HCEC 1CT (cell line): ENCODE data around the gene CNN3.
"Not testable (repeated sequence)": the region's sequence is repeated elsewhere in the genome, so short reads cannot be mapped to it uniquely, and the experiment has no call there.

Experiments used
- DNase-seq: peaks from one replicate; pipeline ENCODE4 v3.0.0-alpha.2; 2017

The CNN3 gene

DNA sequence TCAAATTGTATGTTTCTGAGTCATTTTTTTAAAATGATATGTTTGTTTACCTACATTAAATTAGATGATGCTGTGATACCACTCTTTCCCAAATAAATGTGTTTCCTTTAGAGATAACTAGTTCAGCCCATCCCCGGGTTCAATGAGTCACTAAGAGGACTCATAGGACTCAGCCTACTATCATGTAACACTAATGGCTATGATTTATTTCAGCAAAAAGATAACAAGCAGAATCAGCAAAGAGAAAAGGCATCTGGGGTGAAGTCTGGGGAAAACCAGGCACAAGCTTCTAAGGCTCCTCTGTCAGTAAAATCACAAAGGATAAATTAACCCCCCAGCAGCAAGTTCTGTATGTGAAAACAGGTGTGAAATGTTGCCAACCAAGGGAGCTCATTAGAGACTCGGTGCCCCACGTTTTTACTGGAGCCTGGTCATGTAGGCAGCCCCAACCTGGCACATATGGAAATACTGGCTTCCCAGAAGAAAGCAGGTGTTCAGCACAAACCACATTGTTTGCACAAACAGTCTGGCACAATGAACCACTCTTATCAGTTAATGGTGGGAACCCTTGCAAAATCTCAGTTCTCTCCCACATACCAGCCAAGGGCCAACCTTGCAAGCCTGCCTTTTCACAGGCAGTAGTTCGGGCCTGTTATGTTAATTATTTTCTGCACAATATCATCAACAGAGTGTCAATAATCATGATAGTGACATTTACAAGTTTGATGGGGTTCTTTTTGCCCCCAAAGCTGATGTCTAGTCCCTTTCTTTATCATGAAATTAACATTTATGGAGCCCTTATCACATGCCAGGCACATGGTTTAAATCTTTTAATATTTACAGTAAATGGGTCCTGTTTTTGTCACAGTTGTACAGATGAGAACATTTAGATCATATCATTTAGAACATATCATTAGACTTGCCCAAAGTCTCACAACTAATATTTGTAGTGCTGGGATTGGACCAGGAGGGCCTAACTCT is 23.1 kb upstream of the CNN3 start:
- DNase-seq = peak; percentile 61

DNA sequence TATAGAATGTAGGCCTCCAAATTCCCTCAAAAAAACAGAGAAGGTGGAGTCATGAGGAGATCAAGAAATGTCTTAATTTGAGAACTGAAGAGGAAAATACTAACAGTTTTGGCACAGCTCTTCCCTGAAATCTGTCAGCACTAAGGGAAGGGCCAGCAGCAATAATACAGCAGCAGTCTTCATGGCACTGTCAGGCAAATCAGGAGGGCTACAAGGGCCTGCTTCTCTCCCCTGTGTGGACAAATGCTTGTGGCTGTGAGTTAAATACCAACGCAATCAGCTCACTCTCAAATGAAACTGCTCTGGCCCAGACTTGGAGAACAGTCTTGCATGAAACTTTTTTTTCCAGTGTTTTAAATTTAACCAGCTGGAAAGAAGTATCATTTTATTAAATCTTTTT is 20.5 kb upstream of the CNN3 start:
- DNase-seq = peak; percentile 35

DNA sequence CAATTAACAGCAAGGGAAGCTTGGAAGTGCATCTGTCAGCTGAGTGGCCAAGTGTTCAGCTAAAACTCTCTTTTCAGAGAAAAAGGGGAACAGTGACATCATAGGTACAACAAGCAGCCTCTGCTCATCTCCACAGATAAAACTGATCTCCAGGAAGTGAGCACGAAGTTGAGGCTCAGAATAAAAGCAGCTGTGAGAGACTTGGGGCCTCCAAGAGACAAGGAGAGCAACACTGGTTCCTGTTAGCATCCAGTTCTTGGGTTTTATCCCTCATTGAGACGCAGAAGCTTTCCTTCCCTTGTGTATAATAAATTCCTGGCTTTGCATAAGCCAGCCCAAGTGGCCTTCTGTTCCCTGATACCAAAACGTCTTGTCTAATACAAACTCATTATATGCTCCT is 20.0 kb upstream of the CNN3 start:
- no peak for DNase-seq

DNA sequence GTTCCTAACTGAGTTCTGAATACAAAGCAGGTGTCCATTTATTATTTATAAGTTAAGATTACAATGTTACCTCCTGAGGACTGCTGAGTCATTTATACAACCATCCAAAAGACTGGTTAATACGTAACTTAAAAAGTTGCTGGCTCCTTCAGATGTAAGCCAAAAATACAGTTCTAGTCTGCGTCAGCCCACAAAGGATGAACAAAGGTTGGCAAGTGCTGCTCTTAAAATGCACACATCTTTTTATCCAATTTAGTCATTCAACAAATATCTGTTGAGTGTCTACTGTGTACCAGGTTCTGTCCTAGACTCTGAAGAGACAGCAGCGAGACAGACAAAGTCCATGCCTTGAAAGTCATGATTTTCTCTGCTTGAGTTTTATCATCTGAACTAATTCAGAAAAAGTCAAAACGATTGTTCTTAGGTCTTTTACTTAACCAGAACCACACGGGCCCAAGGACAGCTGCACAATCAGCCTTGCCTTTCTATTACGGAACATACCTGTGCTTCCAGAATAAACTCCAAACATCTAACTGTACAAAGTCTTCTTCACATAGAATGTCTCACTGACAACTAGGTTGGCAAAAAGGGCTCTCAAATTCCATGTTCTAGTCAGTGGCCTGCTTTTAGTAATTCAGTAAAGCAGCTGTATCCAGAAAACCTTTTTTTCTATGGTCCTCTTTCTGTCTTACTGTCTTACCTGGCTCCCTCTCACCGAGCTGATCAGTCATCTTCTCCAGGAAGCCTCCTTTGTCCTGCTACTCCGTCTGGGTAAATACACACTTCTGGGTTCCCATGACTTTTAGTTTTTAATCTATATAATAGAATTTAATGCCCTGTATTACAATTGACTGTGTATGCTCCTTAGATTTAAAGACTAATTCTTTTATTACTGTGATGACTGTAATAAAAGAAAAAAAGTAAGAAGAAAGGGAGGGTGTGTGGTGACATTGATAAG is 15.5 kb upstream of the CNN3 start:
- no peak for DNase-seq

DNA sequence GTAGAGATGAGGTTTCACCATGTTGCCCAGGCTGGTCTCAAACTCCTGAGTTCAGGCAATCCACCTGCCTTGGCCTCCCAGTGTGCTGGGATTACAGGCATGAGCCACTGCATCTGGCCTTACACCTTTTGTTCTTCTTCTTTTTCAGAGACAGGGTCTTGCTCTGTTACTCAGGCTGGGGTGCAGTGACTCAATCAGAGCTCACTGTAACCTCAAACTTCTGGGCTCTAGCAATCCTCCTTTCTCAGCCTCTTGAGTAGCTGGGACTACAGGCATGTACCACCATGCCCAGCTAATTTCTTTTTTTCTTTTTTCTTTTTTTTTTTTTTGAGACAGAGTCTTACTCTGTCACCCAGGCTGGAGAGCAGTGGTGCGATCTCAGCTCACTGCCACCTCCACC is 14.6 kb upstream of the CNN3 start:
- DNase-seq = not testable (repeated sequence)

DNA sequence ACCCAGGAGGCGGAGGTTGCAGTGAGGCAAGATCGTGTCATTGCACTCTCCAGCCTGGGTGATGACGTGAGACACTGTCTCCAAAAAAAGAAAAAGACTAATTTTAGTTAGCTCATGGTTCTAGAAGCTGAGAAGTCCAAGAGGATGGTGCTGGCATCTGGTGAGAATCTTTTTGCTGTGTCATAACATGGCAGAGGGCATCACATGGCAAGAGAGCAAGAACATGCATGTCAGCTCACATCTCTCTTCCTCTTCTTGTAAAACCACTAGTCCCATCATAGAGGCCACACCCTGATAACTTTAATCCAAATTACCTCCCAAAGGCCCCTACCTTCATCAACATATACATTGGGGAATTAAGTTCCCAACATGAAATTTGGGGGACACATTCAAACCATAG is 13.8 kb upstream of the CNN3 start:
- DNase-seq = no peak

DNA sequence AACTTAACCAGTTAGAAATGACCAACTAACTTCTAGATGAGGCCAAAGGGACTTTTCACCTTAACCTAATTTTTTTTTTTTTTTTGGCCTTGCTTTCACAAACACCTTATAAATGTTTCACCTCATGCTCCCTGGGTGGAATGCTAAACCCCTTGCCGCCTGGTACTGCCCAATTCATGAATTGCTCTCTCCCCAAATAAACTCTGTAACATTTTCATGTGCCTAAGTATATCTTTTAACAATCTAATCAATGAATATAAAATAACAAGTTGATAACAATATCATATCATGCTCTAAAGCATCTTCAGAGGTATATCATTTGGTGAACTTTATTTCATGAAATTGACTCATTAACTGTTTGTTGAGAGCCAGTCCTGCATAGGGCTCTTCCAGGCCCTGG is 10.9 kb upstream of the CNN3 start:
- DNase-seq = no peak

DNA sequence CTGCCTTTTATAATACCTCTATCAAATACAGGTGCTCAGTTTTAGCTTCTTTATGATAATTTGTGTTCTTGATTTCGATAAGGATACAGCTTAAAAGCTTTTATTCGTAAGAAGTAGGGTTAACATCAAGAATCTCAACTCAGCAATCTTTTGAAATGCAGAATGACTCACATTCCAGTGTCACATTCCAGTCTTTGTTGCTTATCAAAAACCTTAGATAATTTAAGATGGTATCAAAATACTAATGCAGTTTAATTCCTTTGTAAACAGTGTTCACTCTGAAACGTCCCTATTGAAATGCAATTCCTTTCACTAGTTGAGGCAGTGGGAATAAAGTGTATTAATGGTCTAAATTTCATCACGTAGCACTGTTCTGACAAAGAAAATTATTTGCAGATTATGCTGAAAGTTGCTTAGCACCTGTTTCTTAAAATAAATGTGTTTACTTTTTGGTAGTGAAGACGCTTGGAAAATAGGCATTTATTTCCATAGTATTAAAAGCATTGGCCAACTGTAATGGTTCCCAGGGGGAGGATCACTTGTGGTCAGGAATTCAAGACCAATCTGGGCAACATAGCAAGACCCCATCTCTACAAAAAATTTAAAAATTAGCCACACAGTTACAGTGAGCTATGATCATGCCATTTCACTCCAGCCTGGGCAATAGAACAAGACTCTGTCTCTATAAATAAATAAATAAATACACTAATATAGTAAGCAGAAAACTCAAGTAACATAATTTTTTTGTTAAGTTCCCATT is 10.1 kb upstream of the CNN3 start:
- DNase-seq = peak; percentile 42

DNA sequence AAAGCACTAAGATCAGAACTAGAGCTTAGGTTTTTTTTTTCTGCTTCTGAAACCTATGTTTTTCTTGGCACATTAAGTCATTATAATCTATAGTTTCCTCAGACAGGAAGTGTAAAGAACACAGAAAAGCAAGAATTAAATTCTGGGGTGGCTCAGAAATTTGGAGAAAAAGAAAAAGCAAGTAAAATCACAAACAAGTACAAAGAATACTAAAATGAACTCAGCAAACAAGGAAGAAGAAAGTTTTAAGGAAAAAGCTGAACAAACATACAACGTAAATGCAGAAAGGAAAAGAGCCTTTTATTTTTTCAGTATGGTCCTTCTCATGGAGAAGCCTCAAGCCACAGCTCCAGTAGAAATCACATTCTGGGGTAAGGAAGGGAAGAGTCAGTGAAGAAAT is 8.6 kb upstream of the CNN3 start:
- DNase-seq = no peak

DNA sequence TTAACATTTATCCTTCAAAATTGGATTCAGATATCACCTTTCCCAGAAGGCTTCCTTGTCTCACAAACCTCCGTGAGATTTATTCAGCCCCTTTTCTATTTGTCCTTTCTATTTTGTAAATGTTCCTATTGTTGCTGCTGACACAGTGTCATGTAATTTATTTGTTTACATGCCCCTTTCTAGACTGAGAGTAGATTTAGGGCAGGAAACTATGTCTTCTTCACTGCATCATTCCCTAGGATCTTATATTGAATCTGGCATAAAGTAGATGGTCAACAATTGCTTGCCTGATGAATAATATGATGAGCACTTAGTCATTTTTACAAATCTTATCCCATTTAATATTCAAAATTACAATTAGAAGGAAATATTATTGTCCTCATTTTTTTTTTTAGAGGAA is 8.1 kb upstream of the CNN3 start:
- DNase-seq = no peak

DNA sequence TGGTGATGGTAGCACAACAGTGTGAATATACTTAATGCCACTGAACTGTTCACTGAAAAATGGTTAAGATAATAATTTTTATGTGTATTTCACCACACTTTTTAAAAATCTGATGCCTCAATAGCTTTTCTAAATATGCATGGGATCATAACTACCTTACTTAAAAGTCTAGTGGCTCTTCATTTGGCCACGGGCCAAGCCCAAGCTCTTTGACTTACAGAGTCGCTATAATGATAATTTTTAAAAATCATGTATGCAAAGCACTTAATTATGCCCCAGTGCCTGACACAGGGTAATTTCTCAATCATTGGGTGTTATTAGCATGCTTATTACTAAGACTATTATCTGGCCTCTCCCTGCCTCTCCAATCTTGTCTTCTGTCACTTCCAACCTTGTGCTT is 7.6 kb upstream of the CNN3 start:
- no peak for DNase-seq

DNA sequence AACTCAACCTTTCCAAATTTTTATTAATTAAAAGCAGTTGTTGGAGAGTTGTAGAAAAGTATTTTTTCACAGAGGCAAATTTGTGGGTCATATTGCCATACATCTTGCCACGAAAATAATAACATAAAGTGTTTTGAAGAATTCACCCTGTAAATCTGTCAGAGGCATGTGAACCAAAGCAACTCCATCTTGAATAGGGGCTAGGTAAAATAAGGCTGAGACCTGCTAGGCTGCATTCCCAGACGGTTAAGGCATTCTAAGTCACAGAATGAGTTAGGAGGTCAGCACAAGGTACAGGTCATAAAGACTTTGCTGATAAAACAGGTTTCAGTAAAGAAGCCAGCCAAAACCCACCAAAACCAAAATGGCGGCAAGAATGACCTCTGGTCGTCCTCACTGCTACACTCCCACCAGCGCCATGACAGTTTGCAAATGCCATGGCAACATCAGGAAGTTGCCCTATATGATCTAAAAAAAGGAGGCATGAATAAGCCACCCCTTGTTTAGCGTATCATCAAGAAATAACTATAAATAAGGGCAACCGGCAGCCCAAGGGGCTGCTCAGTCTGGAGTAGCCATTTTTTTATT is 4.4 kb upstream of the CNN3 start:
- DNase-seq = no peak

DNA sequence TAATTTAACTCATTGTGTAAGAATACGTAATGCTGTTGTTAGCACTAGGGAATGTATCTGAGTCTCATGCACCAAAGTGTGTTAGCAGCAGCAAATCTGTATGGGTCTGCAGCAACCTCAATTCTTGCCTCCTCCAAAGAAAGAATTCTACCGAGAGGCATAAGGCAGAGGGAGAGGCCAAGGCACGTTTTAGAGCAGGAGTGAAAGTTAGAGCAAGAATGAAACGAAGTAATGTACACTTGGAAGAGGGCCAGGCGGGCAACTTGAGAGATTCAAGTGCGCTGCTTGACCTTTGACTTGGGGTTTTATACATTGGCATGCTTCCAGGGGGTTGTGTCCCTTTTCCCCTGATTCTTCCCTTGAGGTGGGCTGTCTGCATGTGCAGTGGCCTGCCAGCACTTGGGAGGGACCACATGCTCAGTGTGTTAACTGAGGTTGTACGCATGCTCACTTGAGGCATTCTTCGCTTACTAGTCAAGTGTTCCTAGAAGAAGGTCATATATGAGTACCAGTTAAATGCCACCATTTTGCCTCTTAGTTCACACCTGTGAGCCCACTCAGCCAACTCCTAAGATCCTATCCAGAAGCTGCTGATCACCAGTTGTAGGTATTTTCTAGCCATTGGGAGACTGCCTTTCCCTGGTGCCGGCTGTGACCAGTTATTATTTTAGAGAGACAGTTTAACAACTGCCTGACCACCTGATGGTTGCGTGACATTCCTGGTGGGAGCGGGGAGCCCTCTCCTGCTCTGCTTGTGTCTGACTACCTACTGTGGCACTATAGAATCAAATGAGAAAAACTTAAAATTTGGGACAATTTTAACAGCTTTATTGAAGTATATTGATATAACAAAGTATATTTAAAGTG is 2.7 kb upstream of the CNN3 start:
- peak; percentile 13 for DNase-seq

DNA sequence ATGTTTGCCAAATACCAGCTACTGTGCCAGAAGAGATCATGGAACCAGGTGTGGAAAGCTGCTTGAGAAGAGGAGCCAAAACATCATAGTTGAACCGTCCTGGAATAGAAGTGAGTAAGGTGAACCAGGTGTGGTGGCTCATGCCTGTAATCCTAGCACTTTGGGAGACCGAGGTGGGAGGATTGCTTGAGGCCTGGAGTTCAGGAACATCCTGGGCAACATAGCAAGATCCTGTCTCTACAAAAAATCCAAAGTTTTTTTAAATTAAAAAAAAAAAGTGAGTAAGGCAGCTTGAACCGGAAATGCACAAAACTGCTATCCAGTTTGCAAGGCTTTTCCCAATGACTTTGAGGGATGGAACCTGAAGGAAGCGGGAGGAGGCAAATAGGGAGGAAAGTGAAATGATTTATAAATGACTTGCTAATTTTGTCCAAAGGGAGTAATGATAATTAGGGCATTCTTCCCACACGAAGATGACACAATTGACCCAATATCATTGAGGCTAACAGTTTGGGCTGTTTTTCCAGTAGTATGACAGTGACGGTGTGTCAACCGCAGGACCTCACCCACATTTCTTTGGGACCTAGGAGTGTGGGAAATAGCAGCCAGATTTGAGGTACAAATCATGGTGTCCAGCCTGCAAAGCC is 1.5 kb upstream of the CNN3 start:
- DNase-seq = peak; percentile 35

DNA sequence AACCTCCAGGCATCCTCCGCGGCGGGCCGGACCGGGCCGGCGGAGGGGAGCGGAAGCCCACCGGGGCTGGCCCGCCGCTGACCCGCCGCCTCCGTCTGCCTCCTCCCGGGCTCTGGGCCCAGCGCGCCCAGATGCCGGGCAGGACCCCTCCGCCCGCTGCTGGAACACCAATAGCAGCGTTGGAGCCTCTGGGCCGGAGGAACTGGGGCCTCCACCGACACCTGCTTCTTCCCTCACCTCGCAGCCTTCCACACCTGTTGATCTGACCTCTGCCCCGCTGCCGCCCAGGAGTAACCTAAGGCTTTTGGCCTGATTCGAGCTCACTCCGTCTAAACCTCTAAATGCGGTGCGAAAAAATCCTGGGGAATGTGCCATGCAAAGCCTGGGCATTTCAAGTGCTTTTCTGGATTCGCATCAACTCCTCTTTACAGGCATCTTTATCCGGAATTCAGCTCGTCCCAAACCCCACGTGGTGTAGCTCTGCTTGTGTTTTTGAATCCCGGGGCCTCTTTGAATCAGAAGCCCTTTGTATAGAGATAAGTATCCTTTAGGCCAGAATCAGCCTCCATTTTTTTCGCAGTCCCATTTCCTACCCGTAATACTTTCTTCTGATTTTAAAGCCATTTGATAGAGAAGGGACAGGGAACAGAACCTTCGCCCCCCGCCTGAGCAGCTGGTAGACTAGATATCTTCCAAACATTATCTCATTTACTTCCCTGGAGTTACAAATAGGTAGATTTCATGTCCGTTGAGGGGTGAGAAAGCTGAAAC is 680 bp upstream of the CNN3 start:
- DNase-seq = peak; percentile 67

DNA sequence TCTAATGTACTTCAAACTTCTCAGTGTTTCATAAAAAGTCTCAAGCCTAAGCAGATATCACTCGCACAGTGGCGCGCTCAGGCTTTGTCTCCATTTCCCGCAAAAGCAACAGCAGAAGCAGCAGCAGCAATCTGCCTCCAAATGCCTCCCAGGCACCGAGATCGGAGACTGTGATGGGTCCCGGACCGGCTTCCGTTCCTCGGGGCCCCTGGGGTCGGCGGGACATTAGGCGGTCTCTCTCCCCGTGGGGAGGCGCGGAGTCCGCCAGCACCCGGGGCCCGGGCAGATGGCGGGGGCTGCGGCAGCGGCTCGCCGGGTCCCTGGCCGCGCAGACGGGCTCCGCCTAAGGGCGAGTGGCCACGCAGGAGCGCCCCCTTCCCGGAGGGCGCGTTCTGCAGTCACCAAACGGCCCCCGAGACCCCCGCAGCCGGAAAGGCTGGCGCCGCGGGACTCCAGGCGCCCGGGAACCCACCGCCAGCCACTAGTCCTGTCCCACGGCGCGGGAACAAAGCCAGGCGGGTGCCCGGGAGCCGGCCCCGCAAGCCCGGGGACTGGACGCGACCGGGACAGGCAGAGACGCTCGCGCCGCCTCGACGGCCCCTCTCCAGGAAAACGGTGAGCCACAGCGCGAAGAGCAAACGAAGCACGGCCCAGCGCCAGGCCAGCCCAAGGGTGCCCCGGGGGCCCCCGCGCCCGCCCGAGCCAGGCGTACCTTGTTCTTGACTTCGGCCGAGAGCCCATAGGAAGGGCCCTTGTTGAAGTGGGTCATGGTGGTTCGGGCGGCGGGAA is 590 bp downstream of the CNN3 start:
- DNase-seq = peak; percentile 64

DNA sequence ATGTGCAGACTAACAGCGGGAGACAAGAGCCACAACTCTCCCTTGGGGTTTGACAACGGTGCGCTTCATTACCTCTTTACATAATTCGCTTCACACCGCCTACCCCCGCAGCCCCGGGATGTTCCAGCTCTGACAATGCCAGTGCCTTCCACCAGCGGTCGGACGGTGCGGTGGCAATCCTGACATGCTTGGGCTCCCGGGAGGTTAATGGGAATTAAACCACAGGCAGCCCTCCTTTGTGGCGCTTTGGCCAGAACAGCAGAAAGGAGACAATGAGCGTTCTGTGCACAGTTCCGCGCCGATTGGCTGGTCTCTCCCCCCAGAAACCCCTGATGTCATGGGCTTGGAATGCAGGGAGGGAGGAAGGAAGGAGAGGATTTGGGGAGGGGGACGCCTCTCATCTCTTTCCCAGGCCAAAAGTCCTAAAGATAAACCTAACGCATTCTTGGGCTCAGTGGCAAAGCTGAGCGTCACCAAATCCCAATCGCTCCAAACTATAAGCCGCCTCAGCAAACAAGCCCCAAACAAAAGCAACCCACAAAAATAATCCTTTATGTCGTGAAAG is 1.3 kb downstream of the CNN3 start:
- DNase-seq = peak; percentile 71

DNA sequence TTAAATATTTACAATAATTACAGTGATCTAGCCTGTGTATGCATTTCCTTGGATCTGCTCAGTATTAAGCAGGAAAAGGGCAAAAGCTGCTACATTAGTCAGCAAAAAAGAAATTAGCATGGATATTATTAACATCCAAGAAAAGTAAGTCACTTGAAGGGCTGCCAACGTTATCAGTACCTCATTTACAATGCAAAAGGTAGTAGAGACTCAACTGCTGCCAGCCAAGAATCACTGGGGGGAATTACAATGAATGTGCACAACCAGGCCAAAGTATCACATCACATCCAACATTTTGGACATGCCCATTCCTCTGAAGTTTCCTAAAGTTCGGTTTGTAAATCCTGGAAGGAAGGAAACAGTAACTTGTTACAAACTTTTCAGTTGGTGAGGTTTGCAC is 1.9 kb downstream of the CNN3 start:
- no peak for DNase-seq

DNA sequence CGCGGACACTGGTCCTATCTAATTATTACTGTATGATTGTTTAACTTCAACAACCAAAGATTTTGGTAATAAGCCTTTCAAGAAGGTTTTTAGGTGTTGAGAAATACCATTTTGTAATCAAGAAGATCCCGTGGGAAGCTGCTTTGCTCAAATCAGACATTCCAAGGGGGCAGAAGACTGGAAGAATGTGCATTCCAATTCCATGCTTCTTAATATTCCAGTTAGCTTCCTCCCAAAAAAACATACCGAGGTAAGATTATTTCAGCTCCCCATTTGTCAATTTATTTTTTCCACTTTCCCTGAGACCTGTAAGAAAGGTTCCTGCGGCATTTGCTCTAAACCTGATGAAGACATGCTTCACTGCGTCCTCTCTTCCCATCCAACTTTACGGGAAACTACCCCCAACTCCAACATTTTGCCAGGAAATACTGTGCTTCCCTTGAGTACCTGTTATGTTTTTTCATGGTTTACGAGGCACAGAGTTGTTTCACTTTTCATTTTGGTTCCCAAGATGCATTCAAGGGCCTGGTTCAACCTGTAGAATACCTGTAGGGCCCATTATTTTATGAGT is 4.1 kb downstream of the CNN3 start:
- DNase-seq = peak; percentile 67
